ENCODE results near the gene DIP2C.
A peak's percentile ranks its signal among the peaks of the same experiment; 100 is the strongest.
"Not testable (repeated sequence)": the region's sequence is repeated elsewhere in the genome, so short reads cannot be mapped to it uniquely, and the experiment has no call there.

DIP2C gene

DNA sequence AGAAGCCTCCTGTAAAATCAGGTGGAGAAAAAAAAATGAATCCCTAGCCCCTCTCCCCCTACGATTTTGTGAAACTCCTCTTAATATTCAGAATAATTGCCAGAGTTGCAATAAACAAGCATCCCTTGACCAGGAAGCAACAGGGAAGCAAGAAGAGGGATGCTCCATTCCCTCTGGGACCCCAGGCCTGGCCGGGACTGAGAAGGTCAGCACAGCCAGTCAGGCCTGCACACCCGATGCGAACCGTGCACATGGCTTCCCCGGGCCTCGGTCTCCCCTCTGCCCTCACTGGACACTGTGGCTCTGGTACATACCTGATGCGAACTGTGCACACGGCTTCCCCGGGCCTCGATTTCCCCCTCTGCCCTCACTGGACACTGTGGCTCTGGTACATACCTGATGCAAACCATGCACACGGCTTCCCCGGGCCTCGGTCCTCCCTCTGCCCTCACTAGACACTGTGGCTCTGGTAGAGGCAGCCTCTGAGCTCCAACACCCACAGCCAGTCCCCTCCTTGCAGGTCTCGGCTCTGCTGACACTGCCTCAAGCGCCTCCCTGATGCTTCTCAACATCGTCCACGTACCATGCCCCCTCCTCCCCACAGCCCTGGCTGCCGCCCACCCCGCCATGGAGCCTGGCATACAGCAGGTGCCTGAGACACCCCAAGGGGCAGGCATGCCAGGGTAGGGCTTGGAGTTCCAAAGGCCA is 138.6 kb downstream of the DIP2C start:
- DNase-seq = peak in 1 of 14 donors; percentile 47

DNA sequence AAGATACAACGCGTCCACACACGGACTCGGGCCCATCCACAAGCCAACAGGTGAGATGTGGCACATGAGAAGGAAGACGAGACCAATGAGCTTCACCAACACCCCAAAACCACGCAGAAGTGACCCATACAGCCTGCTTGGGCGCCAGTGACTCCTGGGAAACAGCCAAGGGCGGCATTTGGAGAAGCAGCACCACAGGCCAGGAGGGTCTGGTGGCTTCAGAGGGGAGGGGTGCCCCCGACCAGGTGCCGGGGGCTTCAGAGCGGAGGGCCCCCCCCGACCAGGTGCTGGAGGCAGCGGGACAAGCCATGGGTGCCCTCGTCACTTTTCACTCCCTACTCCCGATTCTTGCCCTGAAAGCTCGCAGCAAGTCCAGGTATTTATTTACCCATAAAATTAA is 140.1 kb downstream of the DIP2C start:
- no peak for DNase-seq

DNA sequence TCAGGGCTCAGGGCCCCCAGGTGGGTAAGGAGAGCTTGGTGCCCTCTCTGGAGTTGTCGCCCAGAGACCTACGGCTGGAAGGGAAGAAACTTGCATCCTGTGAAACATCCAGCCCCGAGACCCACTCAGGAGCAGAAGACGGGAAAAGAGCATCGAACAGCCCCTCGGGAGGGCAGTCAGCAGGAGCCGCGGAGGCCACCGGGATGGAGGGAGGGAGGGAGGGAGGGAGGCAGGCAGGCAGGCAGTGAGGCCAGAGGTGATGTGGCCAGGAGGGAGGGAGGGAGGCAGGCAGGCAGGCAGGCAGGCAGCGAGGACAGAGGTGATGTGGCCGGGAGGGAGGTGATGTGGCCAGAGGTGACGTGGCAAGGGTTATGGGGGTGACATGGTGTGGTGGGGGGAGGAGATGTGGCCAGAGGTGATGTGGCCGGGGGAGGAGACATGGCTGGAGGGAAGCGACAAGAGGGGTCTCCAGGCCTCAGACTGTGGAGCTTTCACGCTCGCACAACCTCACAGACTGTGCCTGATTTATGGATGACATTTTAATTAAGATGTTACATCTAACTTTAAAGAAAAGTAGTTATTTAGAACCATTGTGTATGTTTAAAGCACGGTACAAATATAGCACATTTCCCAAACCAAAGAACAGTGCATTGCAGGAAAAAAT is 141.1 kb downstream of the DIP2C start:
- no peak for DNase-seq

DNA sequence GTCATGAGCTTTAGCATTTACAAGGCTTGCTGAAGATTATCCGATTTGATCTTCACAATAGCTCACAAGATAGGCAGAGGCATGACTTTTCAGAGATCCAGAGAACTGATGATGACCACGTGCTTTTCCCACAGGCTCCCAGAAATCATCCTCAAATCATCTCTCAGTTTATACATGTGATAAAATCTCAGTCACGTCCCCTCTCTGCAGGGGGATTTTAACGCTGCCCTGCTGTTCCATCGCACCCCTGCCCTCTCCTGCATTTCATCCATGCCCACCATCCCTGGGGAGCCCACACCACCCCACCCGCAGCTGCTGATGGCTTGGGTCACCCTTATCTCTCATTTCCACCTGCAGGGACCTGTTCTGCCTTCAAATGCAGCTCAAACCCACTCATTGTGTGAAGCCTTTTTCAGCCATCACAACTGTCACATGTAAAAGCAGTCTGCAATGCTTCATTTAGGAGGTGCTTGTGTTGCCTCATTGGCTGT is 141.8 kb downstream of the DIP2C start:
- no peak for DNase-seq

DNA sequence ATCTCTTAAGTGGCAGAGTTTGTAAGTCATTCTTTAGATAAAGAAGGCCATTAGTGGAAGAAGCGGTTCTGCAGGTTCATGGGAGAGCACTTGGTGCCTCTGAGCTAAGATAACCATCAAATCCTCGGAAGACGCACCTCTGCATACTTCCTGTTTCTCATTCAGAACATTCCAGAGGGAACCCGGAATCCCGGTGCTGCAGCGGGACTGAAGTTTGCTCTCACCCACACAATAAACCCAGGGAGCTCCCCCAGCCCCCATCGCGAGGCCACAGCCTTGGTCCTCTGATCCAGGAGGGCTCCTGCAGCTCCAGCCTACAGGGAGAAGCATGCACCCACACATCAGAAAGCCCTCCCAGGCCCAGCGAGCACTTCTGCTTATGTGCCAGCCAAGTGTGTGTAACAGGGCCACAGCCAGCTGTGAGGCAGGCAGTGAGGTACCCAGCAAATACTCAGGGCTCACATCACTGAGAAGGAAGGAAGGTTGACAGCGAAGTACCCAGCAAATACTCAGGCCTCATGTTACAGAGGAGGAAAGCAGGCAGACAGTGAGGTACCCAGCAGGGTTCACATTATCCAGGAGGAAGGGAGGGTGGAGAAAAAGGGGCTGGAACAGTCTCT is 142.4 kb downstream of the DIP2C start:
- peak in 1 of 14 donors; percentile 21 for DNase-seq

DNA sequence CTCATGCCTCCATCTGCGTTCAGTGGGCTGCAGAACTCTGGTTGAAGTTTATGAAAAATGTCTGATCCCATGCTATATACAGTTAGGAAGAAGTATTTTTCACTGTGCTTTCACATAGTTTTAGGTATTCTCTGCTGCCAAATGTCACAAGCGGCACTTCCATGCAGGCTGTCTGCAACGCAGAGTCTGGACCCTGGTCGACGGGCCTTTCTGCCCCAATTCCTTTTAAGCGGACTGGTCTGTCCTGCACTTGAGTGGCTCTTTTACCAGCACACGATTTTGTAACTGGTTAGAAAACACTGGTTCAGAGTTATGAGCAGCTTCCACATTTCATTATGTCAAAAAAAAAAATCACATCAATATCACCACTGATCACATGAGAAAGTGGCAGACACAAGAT is 143.0 kb downstream of the DIP2C start:
- no peak for DNase-seq

DNA sequence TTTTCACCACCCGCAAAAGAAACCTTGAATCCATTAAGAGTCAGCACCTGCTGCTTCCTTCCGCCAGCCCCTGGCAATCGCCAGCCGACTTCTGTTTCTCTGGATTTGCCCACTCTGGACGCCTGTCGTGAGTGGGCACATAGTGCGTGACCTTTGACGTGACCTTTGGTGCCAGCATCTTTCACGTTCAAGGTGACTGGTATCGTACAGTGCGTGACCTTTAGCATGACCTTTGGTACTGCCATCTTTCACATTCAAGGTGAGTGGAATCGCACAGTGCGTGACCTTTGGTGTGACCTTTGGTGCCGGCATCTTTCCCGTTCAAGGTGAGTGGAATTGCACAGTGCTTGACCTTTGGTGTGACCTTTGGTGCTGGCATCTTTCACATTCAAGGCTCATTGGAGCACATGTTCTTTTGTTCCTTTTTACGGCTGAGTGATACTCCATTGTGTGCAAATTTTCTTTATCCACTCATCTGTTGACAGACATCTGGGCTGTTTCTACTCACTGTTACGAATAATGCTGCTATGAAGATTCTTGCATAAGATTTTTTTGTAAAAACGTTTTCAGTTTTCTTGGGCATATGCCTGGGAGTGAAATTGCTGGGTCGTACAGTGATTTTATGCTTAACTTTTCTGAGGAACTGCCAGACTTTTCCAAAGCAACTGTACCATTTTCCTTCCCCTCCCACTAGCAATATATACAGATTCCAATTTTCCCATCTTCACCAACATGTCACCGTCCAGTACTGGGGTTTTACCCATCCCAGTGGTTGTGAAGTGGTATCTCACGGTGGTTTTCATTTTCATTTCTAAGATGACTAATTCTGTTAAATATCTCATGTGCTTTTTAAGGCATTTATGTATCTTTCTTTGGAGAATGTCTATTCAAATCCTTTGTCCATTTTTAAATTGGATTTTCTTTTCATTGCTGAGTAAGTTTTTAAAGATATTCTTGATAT is 145.3 kb downstream of the DIP2C start:
- DNase-seq = no peak

DNA sequence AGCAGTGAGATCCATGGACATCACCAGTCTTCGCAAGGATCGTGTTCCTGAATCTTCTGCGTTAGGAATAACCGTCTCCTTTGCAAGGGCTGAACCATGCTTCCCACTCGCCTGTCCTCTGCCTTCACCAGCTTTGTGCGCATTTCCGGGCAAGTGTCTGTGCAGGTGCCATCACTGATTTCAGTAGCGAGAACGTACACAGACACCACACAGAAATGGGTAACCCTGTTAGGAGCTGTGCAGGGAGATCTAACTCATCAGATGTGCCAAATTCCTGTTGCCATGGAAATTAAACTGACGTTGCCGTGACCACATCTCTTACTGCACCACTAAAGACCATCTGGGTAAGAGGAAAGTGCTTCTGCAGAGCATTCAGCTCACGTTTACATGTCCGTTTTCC is 146.3 kb downstream of the DIP2C start:
- DNase-seq = peak in 1 of 14 donors; percentile 60

DNA sequence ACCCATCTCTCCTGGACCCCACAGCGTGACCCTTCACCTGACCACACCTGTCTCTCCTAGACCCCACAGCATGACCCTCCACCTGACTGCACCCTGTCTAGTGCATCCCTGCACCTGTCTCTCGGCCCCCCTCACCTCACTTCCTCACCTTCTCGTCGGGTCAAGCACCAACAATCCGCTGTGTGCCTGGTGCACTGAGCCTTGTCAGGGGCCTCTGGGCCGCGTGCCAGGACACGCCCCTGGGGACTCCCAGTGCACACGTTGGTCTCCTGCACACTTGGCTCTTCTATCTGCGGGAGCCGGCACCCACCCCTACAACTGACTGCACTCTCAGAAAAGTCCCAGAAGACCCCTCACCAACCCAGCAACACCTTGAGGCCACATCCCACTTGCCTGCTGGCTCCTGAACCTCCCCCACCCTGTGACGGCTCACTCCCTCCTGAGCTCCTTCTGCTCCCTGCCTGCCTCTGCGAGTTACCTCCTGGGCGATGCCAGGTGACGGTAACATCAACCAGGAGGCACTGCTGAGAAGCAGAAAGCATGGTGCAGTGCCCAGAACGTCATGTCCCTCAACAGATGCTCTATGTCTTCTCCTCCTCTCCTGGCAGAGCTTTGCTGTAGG is 147.6 kb downstream of the DIP2C start:
- DNase-seq = peak in 1 of 14 donors; percentile 95

DNA sequence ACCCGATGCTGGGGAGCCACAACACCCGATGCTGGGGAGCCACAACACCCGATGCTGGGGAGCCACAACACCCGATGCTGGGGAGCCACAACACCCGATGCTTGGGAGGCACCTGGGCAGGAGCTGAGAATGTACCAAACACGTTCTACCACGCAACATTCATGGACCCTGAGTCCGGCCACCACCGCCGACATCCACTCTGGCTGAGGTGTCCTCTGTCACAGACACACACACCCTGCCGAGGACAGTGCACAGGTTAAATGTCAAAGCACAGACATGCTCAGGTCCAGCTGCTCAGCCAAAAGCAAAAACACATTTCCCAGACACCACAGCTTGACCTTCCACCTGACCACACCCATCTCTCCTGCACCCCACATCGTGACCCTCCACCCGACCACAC is 148.4 kb downstream of the DIP2C start:
- no peak for DNase-seq

DNA sequence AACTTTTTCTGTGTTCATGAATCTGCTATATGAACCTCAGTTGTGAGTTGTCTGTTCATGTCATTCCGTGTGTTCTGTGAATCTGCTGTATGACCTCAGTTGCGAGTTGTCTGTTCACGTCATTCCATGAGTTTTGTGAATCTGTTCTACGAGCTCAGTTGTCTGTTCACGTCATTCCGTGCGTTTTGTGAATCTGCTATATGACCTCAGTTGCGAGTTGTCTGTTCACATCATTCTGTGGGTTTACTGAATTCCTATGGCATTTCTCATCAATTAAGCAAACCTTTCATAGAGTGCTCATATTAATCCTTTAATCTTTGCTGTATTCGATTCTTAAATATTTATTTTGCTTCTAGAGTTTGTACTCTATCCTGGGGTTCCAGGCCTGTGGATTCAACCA is 150.6 kb downstream of the DIP2C start:
- no peak for DNase-seq

DNA sequence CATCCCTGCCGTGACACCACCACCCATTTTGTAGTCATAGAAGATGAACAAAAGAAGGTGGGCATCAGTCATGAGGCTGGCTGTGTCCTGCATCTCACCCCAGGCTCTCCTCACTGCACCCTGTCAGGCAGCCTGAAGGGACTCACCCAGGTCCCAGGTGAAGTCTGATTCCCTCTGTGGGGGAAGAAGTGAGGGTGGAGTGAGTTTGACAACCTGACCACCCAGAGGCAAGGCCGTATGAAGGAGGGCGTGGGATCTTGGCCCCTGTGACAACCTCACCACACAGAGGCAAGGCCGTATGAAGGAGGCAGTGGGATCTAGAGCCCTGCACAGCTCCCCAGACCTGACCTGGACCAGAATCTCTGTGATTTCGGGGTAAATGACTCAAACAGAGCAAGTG is 152.5 kb downstream of the DIP2C start:
- DNase-seq = no peak

DNA sequence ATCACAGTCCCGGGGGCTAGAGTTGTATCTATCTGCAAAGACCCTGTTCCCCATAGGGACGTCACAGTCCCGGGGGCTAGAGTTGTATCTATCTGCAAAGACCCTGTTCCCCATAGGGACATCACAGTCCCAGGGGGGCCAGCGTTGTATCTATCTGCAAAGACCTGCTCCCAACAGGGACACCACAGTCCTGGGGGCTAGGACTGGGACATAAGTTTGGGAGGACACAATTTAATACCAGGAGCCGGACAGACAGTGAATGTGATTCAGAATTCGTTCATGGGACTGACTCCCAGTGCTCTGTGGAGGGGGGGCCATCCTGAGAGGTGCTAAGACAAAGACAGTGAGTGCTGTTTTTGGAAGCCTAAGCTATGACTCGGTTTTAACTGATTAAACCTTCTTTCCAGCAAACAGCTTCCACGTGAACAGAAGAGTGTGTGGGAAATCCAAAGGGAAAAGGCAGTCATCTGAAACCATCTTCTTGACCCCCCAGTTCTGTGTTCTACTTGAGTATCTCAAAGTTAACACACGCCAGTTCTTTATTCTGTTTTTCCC is 153.0 kb downstream of the DIP2C start:
- DNase-seq = no peak

DNA sequence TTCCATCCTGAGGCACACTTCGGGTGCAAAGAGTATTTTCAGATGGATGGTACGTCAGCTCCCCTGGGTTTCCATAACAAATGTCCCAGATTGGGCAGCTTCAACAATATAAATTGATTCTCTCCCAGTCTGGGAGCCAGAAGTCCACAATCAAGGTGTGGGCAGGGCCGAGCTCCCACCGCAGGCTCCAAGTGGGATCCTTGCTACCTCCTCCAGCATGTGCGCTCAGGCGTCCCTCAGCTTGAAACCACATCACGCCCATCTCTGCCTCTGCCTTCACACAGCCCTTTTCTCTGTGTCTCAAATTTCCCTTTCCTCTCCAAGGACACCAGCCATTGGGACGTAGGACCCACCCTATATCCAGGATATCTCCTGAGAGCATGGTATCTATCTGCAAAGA is 153.5 kb downstream of the DIP2C start:
- DNase-seq = no peak

DNA sequence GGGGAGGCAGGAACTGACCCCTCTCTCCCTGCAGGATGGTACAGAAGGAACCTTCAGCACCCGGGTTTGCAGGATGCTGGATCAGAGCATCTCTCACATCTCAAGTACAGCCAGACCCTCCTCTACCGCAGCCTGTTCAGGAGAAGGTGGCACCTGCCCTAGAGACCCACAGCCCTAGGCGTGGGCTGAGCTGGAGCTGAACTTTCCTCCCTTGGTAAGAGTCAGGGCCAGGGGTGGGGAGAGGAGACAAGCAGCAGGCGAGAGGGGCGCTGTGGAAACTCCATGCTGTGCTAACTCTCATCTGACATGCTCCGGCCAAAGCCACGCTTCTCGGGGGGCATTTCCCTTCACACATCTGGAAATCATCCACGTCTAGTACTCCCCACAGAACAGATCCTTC is 154.4 kb downstream of the DIP2C start:
- DNase-seq = no peak

DNA sequence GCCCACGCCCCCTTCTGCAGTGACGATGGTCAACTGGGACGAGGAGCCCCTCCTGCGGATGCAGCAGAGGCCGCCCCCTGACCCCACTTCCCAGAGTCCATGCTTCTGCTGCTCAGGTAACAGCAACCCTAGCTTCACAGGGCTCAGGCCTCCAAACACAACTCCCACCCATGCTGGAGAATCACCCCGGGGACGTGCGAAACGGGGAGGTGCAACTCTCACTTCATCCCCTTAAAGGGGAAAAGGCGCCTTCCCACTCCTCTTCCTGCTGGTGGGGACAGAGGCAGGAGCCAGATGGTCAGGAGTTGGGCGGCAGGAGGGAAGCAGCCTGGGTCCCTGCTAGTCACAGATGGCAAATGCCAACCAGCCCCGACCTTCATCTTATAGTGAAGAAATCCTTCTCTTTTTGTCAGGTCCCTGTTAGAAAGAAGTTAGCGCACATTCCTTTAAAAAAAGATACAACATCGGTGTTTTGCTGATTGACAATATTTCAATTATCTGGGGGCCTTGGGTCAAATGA is 155.4 kb downstream of the DIP2C start:
- DNase-seq = peak in 1 of 14 donors; percentile 68

DNA sequence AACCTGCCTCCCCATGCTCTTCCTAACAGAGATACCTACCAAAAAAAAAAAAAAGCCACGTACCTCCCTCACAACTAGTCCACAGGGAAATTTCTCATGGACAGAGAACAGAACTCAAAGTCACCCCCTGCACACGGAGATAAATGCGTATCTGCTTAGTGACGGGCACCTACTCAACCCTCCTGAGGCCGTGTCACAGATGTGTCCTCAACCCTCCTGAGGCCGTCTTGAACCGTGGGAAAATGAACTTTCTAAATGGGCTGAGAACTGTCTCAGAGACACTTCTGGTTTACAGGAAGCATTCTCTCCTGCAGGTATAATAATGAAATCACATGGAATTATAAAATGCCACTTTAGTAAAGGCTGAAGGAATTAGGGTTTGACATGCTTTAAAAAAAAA is 155.9 kb downstream of the DIP2C start:
- no peak for DNase-seq

DNA sequence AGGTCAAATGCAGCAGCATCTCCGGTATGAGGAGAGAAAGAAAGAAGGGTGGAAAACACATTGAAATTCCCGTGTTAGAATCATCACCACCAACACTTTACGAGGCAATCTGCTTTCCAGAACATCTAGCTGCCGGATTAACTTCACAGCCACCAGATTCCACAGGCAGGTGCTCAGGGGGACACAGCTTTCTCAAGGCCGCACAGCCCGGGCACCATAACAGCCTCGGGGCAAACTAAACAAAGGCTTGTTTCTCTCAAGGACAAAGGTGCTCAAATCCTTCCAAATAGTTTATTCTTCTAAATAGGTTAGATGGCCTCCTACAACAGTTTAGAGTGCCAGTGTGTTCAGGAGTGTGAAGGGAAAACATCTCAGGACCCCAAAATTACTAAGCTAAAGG is 156.3 kb downstream of the DIP2C start:
- DNase-seq = no peak

DNA sequence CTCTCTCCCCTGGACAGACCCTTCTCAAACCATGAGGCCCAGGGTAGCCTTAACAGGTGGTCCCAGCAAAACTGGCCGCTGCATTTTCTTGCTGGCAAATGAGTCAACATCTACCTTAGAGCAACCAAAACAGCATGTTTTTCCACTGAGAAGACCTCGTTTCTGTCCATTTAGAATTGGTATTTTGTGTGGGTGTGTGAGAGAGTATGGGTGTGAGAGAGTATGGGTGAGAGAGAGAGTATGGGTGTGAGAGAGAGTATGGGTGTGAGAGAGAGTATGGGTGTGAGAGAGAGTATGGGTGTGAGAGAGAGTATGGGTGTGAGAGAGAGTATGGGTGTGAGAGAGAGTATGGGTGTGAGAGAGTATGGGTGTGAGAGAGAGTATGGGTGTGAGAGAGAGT is 157.1 kb downstream of the DIP2C start:
- not testable (repeated sequence) for DNase-seq

DNA sequence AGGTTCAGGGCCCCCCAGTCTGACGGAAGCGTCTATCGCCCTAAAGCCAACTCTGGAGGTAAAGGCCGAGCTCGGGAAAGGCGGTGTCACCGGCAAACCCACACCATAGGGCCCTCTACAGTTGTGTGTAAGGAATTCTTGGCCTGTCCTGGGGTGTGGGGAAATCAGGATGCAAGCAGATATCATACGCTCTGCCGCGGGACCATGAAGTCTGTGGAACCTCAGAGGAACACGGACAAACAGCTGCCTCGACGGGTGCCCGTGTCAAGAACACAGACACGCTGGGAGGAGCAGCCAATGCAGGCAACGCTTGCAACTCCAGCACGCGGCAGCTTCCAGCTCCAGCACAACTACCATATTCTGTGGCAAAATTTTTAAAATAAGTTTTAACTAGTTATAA is 157.9 kb downstream of the DIP2C start:
- DNase-seq = no peak

DNA sequence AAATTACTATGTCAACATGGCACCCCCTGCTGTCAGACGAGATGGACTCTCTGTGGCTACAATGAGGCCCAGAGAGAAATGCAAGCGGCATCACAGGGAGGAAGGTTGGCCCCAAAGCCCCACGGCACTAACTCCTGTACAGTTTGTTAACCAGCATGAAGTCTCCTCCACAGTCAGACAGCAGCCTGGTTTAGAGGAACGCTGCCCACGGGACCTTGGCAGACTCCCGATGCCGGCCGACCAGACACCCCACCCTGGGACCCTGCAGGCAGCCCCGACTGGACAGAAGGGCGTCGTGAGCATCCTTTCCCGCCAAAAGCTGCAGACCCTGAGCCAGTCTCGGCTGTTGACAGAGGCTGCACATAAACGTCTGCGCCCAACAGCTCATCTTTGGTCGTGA is 158.8 kb downstream of the DIP2C start:
- no peak for DNase-seq

Data from C1 segment of cervical spinal cord (tissue), 14 donors.